ENCODE measurements around the gene GCKR.
"Not testable (repeated sequence)": the region's sequence is repeated elsewhere in the genome, so short reads cannot be mapped to it uniquely, and the experiment has no call there.

GCKR gene

GRCh38 chr2:27509326-27509725 lies 12.7 kb downstream of the GCKR start:
- peak; percentile 48 for DNase-seq

- no peak for DNase-seq
Observed at GRCh38 chr2:27518113-27518781, 21.6 kb downstream of the GCKR start.

GRCh38 chr2:27518782-27519113 lies 22.1 kb downstream of the GCKR start:
- no peak for DNase-seq

- no peak for DNase-seq
Observed at GRCh38 chr2:27520316-27520715, 23.7 kb downstream of the GCKR start.

DNA sequence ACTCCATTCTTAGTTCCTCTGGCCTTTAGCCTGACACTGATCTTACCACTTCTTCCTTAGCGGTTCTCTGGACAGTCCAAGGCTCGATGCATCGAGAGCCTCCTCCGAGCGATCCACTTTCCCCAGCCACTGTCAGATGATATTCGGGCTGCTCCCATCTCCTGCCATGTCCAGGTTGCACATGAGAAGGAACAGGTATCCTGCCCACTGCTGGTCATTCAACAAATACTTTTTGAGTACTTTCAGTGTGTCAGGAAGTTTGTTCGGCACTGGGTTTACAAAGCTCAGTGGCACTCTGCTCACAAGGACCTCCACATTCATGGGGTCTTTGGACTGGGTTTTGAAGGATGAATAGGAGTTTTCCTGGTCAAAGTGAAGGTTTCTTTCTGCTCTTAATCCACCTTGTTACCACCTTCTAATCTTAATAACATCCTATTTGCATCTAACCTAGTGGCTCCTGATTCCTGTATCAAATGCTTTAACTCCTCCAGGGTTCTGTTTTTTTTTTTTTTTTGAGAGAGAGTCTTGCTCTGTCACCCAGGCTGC lies 25.8 kb downstream of the GCKR start:
- no peak for DNase-seq

GRCh38 chr2:27527182-27527581 lies 30.5 kb downstream of the GCKR start:
- no peak for DNase-seq

- DNase-seq = no peak
Observed at GRCh38 chr2:27531983-27532382, 35.3 kb downstream of the GCKR start.

DNA sequence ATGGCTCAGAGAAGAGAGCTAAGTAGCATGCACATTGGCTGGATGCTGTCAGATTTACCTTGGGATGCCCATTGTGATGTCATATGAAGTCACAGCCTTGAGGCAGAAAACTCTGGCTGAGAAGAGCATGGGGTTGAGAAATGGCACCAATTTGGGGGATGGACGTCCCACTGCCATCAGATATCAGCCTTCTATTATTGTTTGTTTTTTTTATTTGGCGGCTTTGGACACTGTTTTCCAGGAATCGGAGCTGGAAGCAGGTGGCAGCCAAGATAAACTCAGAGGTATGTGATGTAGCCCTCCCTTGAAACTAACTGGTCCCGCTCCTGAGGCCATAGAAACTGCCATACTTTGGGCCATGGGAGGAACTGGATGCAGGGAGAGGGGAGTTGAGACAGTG lies 40.6 kb downstream of the GCKR start:
- no peak for DNase-seq

DNA sequence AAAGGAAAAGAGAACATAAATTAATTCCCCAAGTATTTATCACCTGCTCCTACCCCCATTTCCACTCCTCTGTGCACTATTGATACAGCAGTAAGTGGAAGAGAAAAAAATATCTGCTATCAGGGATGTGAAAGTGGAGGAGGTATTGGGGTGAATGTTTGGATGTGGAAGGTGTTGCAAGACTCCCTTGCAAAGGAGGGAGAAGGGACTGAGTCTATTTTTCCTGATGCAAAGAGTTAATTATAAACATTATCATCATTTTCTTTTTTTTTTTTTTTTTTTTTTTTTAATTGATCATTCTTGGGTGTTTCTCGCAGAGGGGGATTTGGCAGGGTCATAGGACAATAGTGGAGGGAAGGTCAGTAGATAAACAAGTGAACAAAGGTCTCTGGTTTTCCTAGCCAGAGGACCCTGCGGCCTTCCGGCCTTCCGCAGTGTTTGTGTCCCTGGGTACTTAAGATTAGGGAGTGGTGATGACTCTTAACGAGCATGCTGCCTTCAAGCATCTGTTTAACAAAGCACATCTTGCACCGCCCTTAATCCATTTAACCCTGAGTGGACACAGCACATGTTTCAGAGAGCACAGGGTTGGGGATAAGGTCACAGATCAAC lies 42.3 kb downstream of the GCKR start:
- DNase-seq = not testable (repeated sequence)

- not testable (repeated sequence) for DNase-seq
Observed at GRCh38 chr2:27539649-27540048, 43.0 kb downstream of the GCKR start.

DNA sequence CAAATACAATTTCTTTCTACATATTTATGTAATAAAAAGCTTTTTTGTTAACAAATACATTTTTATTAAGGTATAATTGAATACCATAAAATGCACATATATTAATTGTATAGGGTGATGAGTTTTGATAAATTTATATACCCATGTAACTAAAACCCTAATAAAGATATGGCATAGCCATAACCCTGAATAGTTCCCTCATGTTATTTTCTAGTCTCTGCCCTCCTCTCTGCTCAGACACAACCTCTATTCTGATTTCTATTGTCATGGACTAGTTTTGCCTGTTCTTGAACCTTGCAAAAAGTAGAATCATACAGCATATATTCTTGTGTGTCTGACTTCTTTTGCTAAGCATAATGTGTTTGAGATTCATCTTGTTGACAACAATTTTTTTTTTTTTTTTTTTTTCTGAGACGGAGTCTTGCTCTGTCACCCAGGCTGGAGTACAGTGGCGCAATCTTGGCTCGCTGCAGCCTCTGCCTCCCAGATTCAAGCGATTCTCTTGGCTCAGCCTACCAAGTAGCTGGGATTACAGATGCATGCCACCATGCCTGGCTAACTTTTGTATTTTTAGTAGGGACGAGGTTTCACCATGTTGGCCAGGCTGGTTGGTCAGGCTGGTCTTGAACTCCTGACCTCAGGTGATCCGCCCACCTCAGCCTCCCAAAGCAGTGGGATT lies 47.6 kb downstream of the GCKR start:
- no peak for DNase-seq

DNA sequence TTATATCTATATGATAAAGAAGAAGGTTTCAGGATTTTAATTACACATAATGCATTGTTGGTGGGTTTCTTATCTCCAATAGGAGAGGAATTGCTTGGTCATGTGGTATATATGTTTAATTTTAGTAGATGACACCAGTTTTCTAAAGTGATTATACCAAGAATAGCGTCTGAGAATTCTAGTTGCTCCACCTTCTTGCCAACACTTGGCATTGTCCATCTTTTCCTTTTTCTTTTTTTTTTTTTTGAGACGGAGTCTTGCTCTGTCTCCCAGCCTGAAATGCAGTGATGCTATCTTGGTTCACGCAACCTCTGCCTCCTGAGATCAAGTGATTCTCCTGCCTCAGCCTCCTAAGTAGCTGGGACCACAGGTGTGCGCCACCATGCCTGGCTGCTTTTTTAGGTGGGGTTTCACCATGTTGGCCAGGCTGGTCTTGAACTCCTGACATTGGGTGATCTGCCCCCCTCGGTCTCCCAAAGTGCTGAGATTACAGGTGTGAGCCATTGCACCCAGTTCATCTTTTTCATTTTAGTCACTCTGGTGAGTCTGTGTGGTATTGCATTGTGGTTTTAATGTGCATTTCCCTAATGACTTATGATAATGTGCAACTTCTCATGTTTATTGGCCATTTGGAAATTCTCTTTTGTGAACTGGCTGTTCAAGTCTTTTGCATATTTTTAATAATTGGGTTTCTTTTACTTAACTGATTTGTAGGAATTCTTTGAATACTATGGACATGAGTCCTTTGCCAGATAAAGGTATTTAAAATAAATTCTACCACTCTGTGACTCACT lies 48.9 kb downstream of the GCKR start:
- no peak for DNase-seq

- DNase-seq = no peak
Observed at GRCh38 chr2:27549303-27549702, 52.7 kb downstream of the GCKR start.

DNA sequence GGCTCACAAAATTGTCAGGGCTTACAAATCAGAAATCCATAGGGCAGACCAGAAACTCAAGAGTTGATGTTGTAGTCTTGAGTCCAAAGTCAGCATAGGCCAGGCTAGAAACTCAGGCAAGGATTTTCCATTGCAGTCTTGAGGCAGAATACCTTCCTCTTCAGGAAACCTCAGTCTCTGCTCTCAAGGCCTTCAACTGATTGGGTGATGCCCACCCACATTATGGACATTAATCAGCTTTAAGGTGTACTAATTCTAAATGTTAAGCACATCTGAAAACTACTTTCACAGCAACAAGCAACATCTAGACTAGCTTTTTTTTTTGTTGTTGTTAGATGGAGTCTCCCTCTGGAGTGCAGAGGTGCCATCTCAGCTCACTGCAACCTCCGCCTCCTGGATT lies 54.9 kb downstream of the GCKR start:
- no peak for DNase-seq

- no peak for DNase-seq
Observed at GRCh38 chr2:27552941-27553340, 56.3 kb downstream of the GCKR start.

GRCh38 chr2:27554451-27554850 lies 57.8 kb downstream of the GCKR start:
- DNase-seq = not testable (repeated sequence)

DNA sequence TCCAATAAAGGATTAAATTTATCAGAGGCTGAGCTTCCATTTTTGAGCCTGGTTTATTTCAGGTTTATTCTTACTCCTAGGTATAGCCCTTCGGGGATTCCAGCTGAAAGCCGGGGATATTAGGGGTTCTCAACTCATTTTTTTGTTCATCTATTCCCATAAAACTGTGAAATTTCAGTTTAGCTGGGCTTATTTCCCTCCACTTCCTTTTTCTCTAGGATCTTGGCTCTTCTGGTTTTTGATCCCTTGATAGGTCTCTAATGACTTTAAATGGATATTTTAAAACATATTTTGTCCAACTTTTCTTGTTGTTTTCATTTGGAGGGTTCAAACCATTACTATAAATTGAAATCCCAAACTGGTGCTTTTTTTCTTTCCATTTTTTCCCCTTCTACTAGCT lies 62.6 kb downstream of the GCKR start:
- DNase-seq = no peak

- DNase-seq = no peak
Observed at GRCh38 chr2:27561060-27561459, 64.4 kb downstream of the GCKR start.

DNA sequence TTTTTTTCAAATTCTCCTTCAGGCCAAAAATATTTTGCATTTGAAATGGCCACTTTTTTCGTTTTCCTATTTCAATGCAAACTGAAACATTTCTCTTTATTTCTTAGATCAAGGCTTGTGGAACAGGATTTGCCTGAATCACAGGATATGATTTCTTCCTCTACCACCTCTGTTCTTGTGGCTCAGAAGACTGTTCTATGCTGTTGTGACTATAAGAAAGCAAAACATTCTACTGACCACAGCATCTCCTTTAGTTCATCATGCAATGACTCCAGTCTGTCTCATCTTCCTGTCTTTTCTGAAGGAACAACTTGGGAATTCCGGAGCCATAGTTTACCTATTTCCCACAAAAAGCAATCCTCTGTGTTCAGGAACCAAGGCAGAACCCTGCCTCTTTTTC lies 70.0 kb downstream of the GCKR start:
- no peak for DNase-seq

- DNase-seq = no peak
Observed at GRCh38 chr2:27569398-27569797, 72.8 kb downstream of the GCKR start.

- DNase-seq = no peak
Observed at GRCh38 chr2:27571197-27571596, 74.6 kb downstream of the GCKR start.

DNA sequence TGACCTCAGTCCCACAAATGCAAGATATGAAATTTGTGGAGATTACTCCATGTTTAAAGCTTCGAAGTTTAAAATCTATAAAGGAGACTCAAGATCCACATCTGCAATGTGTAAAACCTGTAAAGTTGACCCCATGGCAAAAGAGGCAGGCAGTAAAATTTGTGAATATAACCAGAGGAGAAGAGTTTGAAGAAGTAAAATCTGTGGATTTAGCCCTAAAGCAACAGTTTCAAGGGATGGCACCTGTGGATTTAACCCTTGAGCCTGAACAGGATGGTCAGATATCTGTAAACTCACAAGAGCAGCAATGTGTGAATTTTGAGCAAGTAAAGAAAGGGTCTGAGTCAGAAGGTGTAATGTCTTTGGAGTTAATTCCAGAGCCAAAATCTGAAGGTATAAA lies 75.0 kb downstream of the GCKR start:
- DNase-seq = no peak

DNA sequence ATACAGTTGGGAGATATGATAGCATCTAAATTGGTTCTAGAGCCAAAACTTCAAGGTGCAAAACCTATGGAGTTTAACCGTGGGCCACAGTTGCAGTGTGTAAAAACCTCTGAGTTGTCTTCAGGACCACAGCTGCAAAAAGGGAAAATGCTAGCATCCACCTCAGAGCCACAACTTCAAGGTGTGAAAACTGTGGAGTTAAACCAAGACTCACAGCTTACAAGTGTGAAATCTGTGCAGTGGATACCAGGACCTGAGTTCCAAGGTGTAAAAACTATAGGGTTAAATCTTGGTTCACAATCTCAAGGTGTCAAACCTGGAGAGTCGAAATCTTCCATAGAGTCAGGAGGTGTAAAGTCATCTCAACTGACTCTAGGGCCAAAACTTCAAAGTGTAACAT lies 75.8 kb downstream of the GCKR start:
- DNase-seq = no peak
